CD1c-positive myeloid dendritic cell (primary cell): ENCODE data around the gene GPR146.
"Not testable (repeated sequence)": the region's sequence is repeated elsewhere in the genome, so short reads cannot be mapped to it uniquely, and the experiment has no call there.

Experiments used
- DNase-seq: peaks from one replicate; pipeline ENCODE4 v3.0.0-alpha.2; 2016; ENCODE audit errors: extremely low spot score

The GPR146 gene

GRCh38 chr7:1025743-1026581, 18.4 kb upstream of the GPR146 start:
- DNase-seq: no peak

GRCh38 chr7:1026721-1027161, 17.6 kb upstream of the GPR146 start:
- DNase-seq: peak; percentile 29

- no peak for DNase-seq
Observed at GRCh38 chr7:1027242-1028043, 16.9 kb upstream of the GPR146 start.

- DNase-seq: peak; percentile 94
Observed at GRCh38 chr7:1028044-1028770, 16.1 kb upstream of the GPR146 start.

- DNase-seq: peak; percentile 90
Observed at GRCh38 chr7:1028775-1029636, 15.3 kb upstream of the GPR146 start.

GRCh38 chr7:1029637-1030443, 14.5 kb upstream of the GPR146 start:
- DNase-seq: peak; percentile 68

- no peak for DNase-seq
Observed at GRCh38 chr7:1030444-1031070, 13.8 kb upstream of the GPR146 start.

GRCh38 chr7:1031716-1032455, 12.5 kb upstream of the GPR146 start:
- no peak for DNase-seq

GRCh38 chr7:1032536-1033181, 11.7 kb upstream of the GPR146 start:
- no peak for DNase-seq

- DNase-seq: no peak
Observed at GRCh38 chr7:1033546-1034145, 10.7 kb upstream of the GPR146 start.

GRCh38 chr7:1034769-1035168, 9.6 kb upstream of the GPR146 start:
- DNase-seq: not testable (repeated sequence)

- DNase-seq: not testable (repeated sequence)
Observed at GRCh38 chr7:1036164-1036928, 8.0 kb upstream of the GPR146 start.

- DNase-seq: not testable (repeated sequence)
Observed at GRCh38 chr7:1040233-1040632, 4.1 kb upstream of the GPR146 start.

- no peak for DNase-seq
Observed at GRCh38 chr7:1040790-1041189, 3.6 kb upstream of the GPR146 start.

GRCh38 chr7:1041551-1042491, 2.5 kb upstream of the GPR146 start:
- DNase-seq: peak; percentile 43

- DNase-seq: no peak
Observed at GRCh38 chr7:1042492-1042833, 1.9 kb upstream of the GPR146 start.
